Liver (tissue), 9 donors: ENCODE results near the gene DIP2A. TPM values are rescaled to one million over a fixed set of nuclear protein-coding genes. Genes with fewer than 3 reads are reported as not detected.

ENCODE experiments used
- DNase-seq: peaks from one replicate; pipeline ENCODE4 v3.0.0-alpha.2; 2017; ENCODE audit warnings: low spot score
- H3K27ac ChIP-seq, 2 donors: one replicate each; pipeline ENCODE4 v1.7.0; 2013; ENCODE audit warnings: inconsistent platforms in 2 of 2, low read length in 2 of 2, control low read depth in 1 of 2, low read depth in 1 of 2, mild to moderate bottlenecking in 1 of 2
- H3K27me3 ChIP-seq, 4 donors: one replicate each; pipeline versions ENCODE4 v1.6.1 to v1.7.0; 2013; ENCODE audit warnings: low read length in 3 of 4, inconsistent platforms in 1 of 4, mild to moderate bottlenecking in 1 of 4, moderate library complexity in 1 of 4; ENCODE audit not compliant: control insufficient read depth in 4 of 4, insufficient read depth in 4 of 4
- H3K36me3 ChIP-seq, 4 donors: one replicate each; pipeline versions ENCODE4 v1.6.1 to v1.7.0; 2013; ENCODE audit warnings: low read length in 3 of 4, mild to moderate bottlenecking in 3 of 4, low read depth in 1 of 4, moderate library complexity in 1 of 4; ENCODE audit not compliant: control insufficient read depth in 4 of 4, insufficient read depth in 3 of 4
- H3K4me1 ChIP-seq, 4 donors: one replicate each; pipeline versions ENCODE4 v1.6.1 to v1.7.0; 2013; ENCODE audit warnings: low read length in 3 of 4, mild to moderate bottlenecking in 3 of 4, moderate library complexity in 1 of 4; ENCODE audit not compliant: control insufficient read depth in 4 of 4, insufficient read depth in 4 of 4
- H3K4me3 ChIP-seq, 3 donors: one replicate each; pipeline versions ENCODE4 v1.6.1 to v1.7.0; 2013; ENCODE audit warnings: low read length in 3 of 3, control low read depth in 1 of 3, low read depth in 1 of 3, mild to moderate bottlenecking in 1 of 3
- H3K9ac ChIP-seq, 2 donors: one replicate each; pipeline ENCODE4 v1.7.0; 2013; ENCODE audit warnings: low read length in 2 of 2, mild to moderate bottlenecking in 2 of 2, moderate library complexity in 2 of 2, control low read depth in 1 of 2, low read depth in 1 of 2
- H3K9me3 ChIP-seq, 4 donors: one replicate each; pipeline versions ENCODE4 v1.6.1 to v1.7.0; 2013; ENCODE audit warnings: low read length in 3 of 4; ENCODE audit not compliant: control insufficient read depth in 4 of 4
- ATF3 ChIP-seq: IDR thresholded peaks from 2 replicates; pipeline ENCODE4 v1.6.1; 2016; ENCODE audit warnings: antibody characterized with exemption
- CTCF ChIP-seq: fragments of 150-350 bp; IDR thresholded peaks from 2 replicates; pipeline ENCODE4 v1.5.1; 2017; ENCODE audit warnings: improper control_type of control experiment, low read depth, low read length; ENCODE audit not compliant: missing input control
- EGR1 ChIP-seq, 2 donors: IDR thresholded peaks; 2 replicates each; pipeline ENCODE4 v1.6.1; 2016 to 2018; ENCODE audit warnings: antibody characterized with exemption in 2 of 2, low read depth in 2 of 2
- FOXA1 ChIP-seq: IDR thresholded peaks from 2 replicates; pipeline ENCODE4 v1.6.1; 2016; ENCODE audit warnings: antibody characterized with exemption
- FOXA2 ChIP-seq: IDR thresholded peaks from 2 replicates; pipeline ENCODE4 v1.6.1; 2016; ENCODE audit warnings: antibody characterized with exemption
- GABPA ChIP-seq, 2 donors: IDR thresholded peaks in 1 of 2; conservative IDR thresholded peaks in 1 of 2; 2 replicates each; pipeline ENCODE4 v1.6.1; 2016; ENCODE audit warnings: antibody characterized with exemption in 2 of 2, mild to moderate bottlenecking in 1 of 2, moderate library complexity in 1 of 2
- HNF4A ChIP-seq, 2 donors: conservative IDR thresholded peaks; 2 replicates each; pipeline ENCODE4 v1.6.1; 2016; ENCODE audit warnings: antibody characterized with exemption in 2 of 2, mild to moderate bottlenecking in 2 of 2
- HNF4G ChIP-seq: IDR thresholded peaks from 2 replicates; pipeline ENCODE4 v1.6.1; 2016; ENCODE audit warnings: antibody characterized with exemption
- JUND ChIP-seq, 2 donors: IDR thresholded peaks; 2 replicates each; pipeline ENCODE4 v1.6.1; 2016; ENCODE audit warnings: antibody characterized with exemption in 2 of 2
- MAX ChIP-seq: IDR thresholded peaks from 2 replicates; pipeline ENCODE4 v1.6.1; 2016; ENCODE audit warnings: antibody characterized with exemption
- RAD21 ChIP-seq, 2 donors: IDR thresholded peaks; 2 replicates each; pipeline ENCODE4 v1.6.1; 2016; ENCODE audit warnings: antibody characterized with exemption in 2 of 2, mild to moderate bottlenecking in 2 of 2
- REST ChIP-seq: IDR thresholded peaks from 2 replicates; pipeline ENCODE4 v1.6.1; 2016; ENCODE audit warnings: antibody characterized with exemption, mild to moderate bottlenecking
- RXRA ChIP-seq, 2 donors: IDR thresholded peaks; 2 replicates each; pipeline ENCODE4 v1.6.1; 2017 to 2018; ENCODE audit warnings: antibody characterized with exemption in 2 of 2, mild to moderate bottlenecking in 1 of 2
- SP1 ChIP-seq: IDR thresholded peaks from 2 replicates; pipeline ENCODE4 v1.6.1; 2018; ENCODE audit warnings: antibody characterized with exemption, mild to moderate bottlenecking
- TAF1 ChIP-seq: conservative IDR thresholded peaks from 2 replicates; pipeline ENCODE4 v1.6.1; 2016; ENCODE audit warnings: antibody characterized with exemption, mild to moderate bottlenecking
- YY1 ChIP-seq: IDR thresholded peaks from 2 replicates; pipeline ENCODE4 v1.6.1; 2016; ENCODE audit warnings: antibody characterized with exemption, mild to moderate bottlenecking
- ZBTB33 ChIP-seq: IDR thresholded peaks from 2 replicates; pipeline ENCODE4 v1.6.1; 2016; ENCODE audit warnings: antibody characterized with exemption
- WGBS: extraction: QIAGEN DNeasy Blood & Tissue Kit; methylation state at CpG from one replicate; pipeline ENCODE4 v1.1.7; 2013; 5-methylcytosine and 5-hydroxymethylcytosine counted together
- polyA plus RNA-seq, 2 donors: library from polyadenylated mRNA; stranded (reverse) in 1 of 2; unstranded in 1 of 2; fragments of 200-250 nt in 1 of 2; fragments of >200 nt in 1 of 2; fragmentation: Nextera tagmentation in 1 of 2; extraction: Ambion mirVana in 1 of 2; gene quantifications; one replicate each; pipeline versions ENCODE4 v1.2.1 to v1.2.3, GENCODE V29; 2013 to 2015
- total RNA-seq, 2 donors: library from RNA; depleted of rRNA; stranded (reverse); fragments of >200 nt; gene quantifications; one replicate each; pipeline ENCODE4 v1.2.3, GENCODE V29; 2014
- donor health status: healthy.
- donor health status: healthy.
- donor health status: healthy.
- donor health status: healthy.
- donor health status: healthy.

Gene DIP2A
- total and polyA plus RNA-seq, 4 donors: 3.8 to 21.7 (median 7.5) TPM

GRCh38 chr21:46489162-46489663 is 30.5 kb downstream of the DIP2A start:
- no peaks in the 10 kb centered on the region for H3K27me3 ChIP-seq
- TF ChIP-seq ZBTB33: no peak
- TF ChIP-seq MAX: no peak
- no peak for TF ChIP-seq HNF4A (conservative IDR thresholded peaks at IDR 0.05)
- TF ChIP-seq RAD21 (IDR thresholded peaks at IDR 0.05): no peak

GRCh38 chr21:46489800-46490199 is 31.1 kb downstream of the DIP2A start:
- no peak for DNase-seq
- no peaks in the 10 kb centered on the region for H3K4me1 ChIP-seq
- H3K4me3 ChIP-seq: no peak overlapping the region
- H3K9ac ChIP-seq: no peak overlapping the region
- H3K9me3 ChIP-seq: no peaks in the 10 kb centered on the region
- no peaks in the 10 kb centered on the region for H3K27me3 ChIP-seq
- 98% methylated on average over 10 of the region's 10 CpGs for WGBS
- H3K36me3 ChIP-seq: peaks cover 0 to 13% (median 6%) of the 10 kb centered on the region in 4 donors
- H3K27ac ChIP-seq: no peak overlapping the region
- TF ChIP-seq FOXA1 (no peak), TAF1 (no peak), MAX (no peak), ZBTB33 (no peak), HNF4G (no peak), EGR1 (IDR thresholded peaks at IDR 0.05; ENCODE audit: low read depth in 2 of 2) (no peak), YY1 (no peak), RXRA (IDR thresholded peaks at IDR 0.05) (no peak), JUND (IDR thresholded peaks at IDR 0.05) (no peak), RAD21 (IDR thresholded peaks at IDR 0.05) (no peak), HNF4A (conservative IDR thresholded peaks at IDR 0.05) (no peak), ATF3 (no peak), SP1 (no peak), CTCF (no peak), FOXA2 (no peak), GABPA (IDR thresholded peaks at IDR 0.05 in 1 of 2, conservative IDR thresholded peaks at IDR 0.05 in 1 of 2) (no peak), REST (no peak)

More at GRCh38 chr21:46489162-46489663, 30.5 kb downstream of the DIP2A start:
- Histone ChIP-seq H3K4me1 (no peaks in the 10 kb centered on the region), H3K4me3 (no peak overlapping the region), H3K27ac (no peak overlapping the region), H3K36me3 (peaks cover 0 to 10% (median 6%) of the 10 kb centered on the region in 4 donors), H3K9me3 (no peaks in the 10 kb centered on the region), H3K9ac (no peak overlapping the region)
- WGBS: 95% methylated on average over 6 of the region's 6 CpGs
- no peak for DNase-seq
